HG02588 (cell line): ENCODE measurements around the gene ABCC4.

Experiments used
- ATAC-seq: cut with Tn5 transposase; IDR thresholded peaks from one replicate; pipeline ENCODE4 v1.9.1; 2021; ENCODE audit warnings: mild to moderate bottlenecking, moderate library complexity; ENCODE audit not compliant: unreplicated experiment

Gene ABCC4

DNA sequence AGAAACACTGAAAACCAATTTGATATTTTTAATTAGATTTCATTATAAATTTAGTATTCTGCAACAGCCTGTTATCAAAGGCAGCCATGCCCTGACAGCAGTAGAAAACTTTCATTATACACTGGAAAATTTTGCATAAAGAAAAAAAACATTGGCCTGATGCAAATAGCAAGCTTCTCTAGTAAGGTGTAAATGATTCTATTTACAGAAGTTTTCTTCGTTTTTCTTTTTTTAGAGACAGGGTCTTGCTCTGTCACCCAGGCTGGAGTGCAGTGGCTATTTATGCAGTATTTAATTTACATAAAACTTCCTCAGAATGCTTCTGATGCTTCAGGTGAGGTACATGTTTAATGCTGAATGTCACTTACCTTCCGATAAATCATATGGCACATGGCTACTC lies 67.0 kb downstream of the ABCC4 start:
- peak; percentile 87 for ATAC-seq

DNA sequence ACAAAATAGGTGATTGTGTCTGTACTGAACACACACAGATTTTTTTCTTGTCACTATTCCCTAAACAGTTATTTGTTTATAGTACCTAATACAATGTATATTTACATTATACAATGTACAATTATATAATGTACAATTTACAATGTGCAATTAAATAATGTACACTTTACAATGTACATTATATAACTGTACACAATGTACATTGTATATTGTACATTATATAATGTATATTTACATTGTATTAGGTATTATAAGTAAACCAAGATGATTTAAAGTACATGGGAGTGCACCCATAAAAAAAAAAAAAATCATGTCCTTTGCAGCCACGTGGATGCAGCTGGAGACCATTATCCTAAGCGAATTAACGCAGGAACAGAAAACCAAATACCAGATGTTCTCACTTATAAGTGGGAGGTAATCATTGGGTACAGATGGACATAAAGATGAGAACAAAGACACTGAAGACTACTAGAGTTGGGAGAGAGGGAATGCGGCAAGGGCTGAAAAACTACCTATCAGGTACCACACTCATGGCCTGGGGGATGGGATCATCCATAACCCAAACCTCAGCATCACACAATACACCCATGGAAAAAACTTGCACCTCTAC lies 68.1 kb downstream of the ABCC4 start:
- ATAC-seq: no peak

DNA sequence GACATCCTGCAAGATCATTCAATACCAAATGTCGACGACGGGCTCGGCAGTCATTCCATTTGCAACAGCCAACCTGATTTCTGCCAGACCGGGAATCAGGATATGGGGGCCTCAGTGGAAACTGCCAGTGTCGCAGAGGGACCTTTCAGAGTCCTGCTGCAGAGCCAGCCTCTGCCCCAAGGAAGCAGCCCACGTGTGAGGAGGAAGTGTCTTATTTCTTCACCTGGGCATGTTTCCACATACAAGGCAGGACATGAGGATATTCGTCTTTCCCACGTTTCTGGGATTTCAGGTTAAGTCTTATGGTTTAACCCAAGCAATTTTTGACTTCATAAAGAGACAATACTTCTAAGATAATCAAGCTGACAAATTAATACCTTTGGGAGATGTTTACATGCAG lies 69.9 kb downstream of the ABCC4 start:
- ATAC-seq: no peak

DNA sequence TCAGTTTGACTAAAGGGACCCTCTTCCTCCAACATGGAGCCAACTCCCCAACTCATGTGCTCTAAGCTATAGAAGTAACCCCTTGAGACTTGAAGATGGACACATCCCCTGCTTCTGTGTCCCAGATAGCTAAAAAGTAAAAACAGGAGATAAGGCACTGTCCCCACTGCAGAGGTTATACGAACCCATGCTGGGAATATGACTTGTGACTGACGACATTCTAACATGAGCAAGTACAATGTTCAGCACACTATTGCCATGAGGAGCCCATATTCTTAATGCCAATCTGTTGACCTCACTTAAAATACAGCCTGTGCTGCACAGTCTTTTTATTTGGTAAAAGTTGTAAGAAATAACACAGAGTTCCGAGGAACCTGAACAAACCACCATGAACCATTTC lies 71.4 kb downstream of the ABCC4 start:
- ATAC-seq: no peak

DNA sequence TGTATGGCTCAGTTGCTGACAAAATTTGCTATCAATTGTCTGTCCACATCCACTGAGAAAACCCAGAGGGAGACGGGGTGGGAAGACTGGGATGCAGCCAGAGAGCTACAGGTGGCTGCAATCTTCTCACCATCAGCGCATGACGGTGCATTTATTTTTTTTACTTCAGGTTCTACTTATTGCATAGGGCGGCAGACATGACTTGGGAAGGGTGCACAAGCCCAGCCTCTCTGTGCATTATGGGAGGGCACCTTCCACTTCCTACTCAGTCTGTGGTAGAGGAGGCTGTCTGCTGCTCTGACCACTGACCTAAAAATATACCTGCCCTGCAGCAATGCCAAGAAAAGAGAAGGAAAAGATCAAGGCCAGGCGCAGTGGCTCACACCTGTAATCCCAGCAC lies 73.1 kb downstream of the ABCC4 start:
- no peak for ATAC-seq

DNA sequence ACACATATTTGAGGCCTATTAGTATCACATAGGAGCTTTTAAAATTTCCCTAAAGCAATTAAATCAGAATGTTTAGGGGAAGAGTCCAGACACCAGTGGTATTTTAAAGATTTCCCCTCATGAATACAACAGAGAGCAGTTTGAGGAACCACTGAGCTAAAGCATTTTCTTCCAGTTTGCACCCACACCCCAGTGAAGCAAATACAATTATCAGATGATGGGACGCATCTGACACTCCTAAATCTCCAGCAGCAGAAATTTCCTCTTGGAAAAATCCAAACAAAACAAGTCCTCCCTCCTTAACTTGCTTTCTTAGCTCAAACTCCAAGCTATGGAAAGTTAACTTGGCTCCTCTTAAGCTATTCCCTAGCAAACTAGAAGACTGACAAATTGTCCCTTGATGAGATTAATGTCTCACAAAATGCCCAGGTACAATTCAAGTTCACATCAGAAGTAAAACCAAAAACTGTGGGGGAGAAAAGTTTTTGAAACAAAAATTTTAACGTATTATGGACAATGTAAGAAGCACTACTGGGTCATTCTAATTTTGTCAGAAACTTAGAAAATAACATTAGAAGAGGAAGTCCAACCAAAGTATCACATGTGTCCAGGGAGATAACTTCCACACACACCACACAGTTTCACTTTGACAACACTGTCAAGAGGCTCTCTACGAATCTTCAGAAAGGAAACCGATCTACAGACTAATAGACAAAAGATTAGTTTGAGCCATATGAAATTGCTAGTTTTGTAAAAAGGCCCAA lies 74.1 kb downstream of the ABCC4 start:
- peak; percentile 87 for ATAC-seq

DNA sequence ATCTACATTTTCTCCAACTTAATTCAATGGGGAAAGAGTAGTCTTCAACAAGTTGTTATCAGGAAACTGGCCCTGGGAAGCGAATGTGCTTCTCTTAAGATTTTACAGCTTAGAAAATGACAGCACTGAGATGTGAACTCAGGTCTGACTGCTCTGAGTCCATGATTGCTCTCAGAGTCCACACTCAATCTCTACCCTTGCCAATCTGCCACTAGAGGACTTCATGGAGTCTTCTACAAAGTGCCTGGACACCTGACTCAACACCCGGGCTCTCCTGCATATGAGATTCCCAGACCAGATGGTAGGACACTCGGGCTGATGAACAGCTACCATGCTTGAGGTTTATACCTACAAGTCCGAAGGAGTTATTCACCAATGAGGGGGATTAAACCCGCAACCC lies 74.8 kb downstream of the ABCC4 start:
- ATAC-seq: peak; percentile 24

DNA sequence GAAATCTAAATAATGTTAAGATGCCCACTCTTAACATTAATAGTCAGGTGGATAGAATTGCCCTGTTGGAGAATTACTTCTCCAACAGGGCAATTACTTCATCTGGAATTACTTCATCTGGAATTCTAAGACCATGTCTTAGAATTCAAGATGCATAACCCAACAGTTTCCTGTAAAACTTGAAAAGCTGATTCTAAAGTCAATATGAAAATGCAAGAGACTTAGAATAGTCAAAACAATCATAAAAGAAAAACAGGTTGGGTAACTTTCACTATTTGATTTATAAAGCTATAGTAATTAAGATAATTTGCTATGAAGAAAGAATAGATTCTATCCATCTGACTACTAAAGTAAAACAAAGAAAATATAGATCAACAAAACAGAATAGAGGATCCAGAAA lies 75.2 kb downstream of the ABCC4 start:
- ATAC-seq: no peak

DNA sequence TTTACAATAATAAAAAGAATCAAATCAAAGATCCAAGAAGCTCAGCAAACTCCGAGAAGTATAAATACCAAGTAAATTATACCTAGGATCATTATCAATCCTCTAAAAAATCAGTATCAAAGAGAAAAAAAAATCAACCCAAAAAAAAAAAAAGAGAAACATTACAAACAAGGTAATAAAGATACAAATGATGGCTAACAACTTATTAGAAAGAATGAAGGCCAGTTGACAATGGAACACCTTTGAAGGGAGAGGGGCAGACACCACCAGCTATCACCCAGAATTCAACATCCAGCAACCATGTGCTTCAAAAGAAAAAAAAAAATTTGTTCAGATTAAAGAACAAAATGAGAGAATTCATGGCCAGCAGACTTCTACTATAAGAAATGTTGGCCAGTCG lies 77.2 kb downstream of the ABCC4 start:
- no peak for ATAC-seq

DNA sequence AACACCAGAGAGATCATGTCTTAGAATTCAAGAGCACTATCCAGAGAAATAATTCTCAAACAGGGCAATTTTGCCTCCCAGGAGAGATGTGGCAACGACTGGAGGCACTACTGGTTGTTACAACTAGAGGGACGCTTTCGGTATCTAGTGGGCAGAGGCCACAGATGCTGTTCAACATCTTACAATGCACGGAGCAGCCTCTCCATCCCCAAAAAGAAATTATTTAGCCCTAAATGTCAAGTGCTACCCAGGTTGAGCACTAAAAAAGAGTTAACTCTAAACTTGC lies 78.6 kb downstream of the ABCC4 start:
- peak; percentile 32 for ATAC-seq

DNA sequence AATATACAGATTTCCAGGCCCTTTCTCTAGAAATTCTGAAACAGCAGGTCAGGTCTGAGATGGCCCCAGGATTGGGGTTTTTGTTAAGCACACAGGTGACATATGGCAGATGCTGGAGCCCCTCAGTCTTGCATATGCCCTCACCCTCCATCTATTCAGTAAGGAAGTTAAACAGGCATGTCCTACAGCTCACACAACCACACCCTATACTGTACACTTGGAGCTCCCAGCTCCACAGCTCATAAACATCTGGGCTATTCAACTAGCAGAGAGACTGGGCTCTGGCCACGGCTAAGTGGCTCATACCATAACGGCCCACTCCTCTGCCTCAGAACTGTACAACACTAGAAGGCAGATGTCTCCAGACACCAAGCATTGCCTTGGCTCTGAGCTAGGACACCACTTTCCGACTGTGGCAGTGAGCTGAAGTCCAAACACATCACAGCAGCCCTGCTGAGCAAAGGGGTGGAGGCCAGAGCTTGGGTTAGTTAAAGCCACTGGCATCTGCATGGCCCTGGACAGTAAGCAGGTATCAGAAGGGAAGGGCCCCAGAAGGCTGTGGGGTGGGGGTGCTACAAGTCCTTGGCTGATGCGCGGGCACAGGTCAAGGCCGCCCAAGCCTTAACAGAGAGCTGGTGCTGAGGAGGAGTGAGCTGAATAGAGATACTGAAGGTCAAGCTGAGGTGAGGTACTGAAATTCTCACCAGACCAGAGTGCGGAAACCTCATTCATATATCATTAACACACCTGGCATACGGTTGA lies 79.1 kb downstream of the ABCC4 start:
- peak; percentile 29 for ATAC-seq

DNA sequence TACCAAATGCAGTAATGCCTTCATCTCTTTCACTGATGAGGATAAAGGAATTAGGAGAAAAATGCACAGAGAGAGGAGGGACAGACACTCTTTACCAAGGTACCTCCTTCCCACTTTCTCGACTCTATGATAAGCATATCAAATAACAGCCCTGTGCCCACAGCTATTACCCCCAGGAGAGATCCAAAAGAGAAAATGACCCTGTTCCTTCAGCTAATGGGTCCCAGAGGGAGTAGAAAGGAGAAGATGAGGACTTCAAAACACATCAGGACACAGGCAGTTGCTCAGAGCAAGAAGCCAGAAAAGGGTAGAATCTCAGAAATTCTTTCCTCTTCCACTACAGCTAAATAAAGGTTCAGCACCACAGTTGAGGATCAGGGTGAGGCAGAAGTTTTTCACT lies 80.6 kb downstream of the ABCC4 start:
- ATAC-seq: no peak

DNA sequence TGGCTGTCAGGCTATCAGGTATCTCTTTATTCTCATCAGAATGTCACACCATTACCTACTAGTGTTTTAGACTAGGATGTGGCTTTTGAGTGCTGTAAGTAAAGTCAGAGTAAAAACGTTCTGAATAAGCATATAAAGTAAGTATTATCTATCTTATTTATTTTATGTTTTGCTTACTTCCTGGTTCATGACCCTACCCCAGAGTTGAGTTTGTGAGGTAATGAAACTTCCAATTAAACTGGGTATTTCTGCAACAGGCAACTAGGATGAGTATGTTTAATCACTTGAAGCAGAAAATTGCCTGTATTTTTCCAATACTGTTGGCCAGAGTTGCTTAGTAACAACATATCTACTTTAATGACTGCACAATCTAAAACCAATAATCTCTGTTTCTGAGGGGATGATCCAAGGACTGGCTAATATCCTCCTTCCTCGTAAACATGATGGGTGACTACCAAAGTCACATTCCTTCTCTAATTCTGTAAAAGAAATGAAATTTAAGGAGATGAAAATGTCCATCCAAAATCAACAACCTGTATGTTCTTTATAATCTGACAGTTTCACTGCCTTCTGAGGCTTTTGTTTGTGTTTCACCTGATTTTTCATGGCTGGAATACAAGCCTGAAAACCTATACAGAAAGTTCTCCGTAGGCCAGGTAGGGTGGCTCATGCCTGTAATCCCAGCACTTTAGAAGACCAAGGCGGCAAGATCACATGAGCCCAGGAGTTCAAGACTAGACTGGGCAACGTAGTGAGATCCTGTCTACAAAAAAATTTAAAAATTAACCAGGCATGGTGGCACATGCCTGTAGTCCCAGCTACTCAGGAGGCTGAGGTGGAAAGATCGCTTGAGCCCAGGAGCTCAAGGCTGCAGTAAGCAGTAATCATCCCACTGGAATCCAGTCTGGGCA lies 83.1 kb downstream of the ABCC4 start:
- no peak for ATAC-seq

DNA sequence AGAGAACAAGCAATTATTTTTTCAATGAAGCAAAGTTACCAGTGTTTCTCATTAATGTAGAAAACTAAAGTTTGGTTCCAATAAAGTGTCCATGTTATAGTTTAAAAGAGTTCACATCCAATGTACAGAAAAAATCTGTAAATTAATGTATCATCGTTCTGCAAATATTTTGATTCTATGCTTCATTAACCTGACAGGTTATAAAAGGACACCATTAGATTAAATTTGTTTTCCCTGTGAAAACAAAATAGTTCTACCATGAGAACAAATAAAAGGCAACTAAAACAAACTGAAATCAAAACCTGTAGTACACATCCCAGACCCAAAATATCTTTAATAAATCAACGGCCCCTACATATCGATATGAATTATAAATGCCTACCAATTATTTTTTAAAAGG lies 85.1 kb downstream of the ABCC4 start:
- ATAC-seq: no peak

DNA sequence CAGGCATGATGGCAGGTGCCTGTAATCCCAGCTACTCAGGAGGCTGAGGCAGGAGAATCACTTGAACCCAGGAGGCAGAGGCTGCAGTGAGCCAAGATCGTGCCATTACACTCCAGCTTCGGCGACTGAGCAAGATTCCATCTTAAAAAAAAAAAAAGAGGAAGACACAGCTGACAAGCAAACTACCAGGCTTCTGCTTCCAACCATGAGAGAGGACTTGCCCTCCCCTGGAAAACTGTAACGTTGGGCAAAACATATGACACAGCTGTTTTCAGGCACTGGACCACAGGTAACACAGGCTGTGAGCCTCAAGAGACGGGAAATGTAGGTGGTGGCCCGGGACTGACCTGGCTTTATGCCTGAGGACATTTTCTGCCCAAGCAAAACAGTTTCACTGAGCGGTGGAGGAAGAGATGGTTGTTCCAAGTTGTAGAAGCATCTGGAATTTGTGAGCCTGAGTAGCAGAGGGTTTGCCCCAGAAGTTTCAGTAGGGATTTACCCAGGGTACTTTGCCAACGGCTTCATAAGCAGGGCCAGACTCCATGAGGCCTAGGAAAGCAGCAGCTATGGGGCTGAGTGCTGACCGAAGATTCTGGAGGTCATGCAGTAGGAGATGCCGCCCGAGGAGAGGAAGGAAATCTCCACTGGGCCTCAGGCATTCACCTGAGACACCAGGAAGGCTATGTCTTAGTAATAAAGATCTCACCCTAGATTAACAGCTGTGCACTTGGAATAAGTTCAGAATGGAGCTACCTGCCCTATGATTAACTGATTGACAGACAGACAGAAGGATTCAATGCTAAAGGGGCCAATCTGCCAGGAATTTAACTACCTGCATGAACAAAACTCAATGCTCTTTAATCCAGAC lies 88.0 kb downstream of the ABCC4 start:
- no peak for ATAC-seq

DNA sequence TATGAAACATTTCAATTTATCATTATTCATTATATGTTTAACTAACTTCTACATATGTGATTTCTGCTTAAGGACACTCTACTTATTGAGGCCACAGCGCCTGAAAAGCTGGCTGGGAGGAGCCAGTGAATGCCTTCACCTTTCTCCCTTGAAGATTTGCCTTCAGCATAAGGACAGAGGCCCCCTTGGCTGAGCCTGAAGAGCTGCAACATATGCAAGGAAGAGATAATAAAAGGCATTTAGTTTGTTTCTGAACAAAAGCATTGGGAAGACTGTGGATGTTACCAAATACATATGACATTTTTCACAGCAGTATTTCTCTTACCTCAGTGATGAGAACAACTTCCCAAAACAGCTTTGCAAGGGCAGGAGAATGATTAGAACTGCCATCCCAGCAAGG lies 92.1 kb downstream of the ABCC4 start:
- ATAC-seq: no peak

DNA sequence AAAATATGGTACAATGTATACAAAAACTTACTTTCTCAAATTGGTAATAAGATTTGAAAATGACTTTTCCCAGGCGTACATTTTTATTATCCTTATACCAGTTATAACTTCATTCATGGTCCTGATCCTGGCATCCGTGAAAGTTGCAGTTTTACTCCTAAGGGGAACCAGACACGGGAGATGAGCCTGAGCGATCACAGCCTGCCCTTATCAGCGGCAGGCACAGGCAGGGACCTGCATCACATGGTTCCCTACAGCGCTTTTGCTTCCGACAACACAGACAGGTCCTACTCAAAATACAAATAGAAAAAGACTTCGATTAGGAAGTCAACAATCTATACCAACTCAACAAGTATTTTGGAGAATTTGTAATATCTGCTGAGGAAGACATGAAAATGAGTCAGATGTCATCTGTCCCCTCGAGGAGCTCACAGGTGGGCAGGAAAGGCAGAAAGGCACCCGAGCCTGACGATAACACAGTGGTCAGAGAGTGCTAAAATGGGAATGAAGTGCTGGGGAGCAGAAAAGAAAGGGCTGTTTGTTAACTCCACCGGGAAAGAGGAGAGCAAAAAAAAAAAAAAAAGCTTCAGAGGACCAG lies 93.4 kb downstream of the ABCC4 start:
- ATAC-seq: peak; percentile 87

DNA sequence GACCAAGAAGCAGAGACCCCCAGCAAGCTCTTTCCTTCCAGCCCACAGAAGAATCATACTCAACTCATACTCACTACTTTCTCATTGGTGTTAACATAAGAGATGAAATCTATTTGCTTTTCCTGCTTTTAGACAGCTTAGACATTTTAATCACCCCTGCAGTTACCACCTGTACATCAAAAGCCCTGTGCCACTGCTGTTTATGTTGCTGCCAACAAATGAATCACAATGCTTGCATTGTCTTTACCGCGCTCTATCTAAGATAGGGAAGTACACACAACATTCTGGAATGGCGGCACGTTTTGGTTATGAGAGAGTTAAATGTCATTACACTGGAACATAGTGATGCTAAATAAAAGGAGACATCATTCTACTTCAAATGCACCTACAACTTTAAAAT lies 95.1 kb downstream of the ABCC4 start:
- ATAC-seq: no peak

DNA sequence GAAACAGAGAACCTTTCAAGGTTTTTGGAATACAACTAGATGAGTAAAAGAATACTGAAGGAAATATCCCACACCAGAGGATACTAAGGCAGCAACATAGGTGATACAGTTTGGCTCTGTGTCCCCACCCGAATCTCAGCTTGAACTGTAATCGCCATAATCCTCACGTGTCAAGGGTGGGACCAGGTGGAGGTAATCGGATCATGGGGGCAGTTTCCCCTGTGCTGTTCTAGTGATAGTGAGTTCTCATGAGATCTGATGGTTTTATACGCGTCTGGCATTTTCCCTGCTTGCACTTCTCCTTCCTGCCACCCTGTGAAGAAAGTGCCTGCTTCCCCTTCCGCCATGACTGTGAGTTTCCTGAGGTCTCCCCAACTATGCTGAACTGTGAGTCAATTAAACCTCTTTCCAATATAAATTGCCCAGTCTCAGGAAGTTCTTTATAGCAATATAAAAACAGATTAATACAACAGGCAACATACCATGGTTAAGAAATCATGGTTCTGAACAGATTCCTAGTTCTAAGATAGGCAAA lies 97.0 kb downstream of the ABCC4 start:
- no peak for ATAC-seq
